Measurements from ENCODE around the gene ACTL6A.
"Not testable (repeated sequence)": the region's sequence is repeated elsewhere in the genome, so short reads cannot be mapped to it uniquely, and the experiment has no call there.

ACTL6A gene

GRCh38 chr3:179562591-179563270, at the start of gene ACTL6A:
ACTL6A (plus strand) TSS chr3:179562926; CDS start chr3:179563093, 167 bp downstream.
- peak; percentile 98 for DNase-seq (ENCODE audit: low spot score)

- DNase-seq (ENCODE audit: low spot score) = no peak
Measured at GRCh38 chr3:179513862-179514261, 48.9 kb upstream of the ACTL6A start.

- DNase-seq (ENCODE audit: low spot score) = not testable (repeated sequence)
Measured at GRCh38 chr3:179516461-179517251, 46.1 kb upstream of the ACTL6A start.

GRCh38 chr3:179526482-179526881, 36.2 kb upstream of the ACTL6A start:
- DNase-seq (ENCODE audit: low spot score) = no peak

GRCh38 chr3:179526989-179527391, 35.7 kb upstream of the ACTL6A start:
- peak; percentile 84 for DNase-seq (ENCODE audit: low spot score)

GRCh38 chr3:179528772-179529171, 34.0 kb upstream of the ACTL6A start:
- DNase-seq (ENCODE audit: low spot score) = no peak

- DNase-seq (ENCODE audit: low spot score) = no peak
Measured at GRCh38 chr3:179531576-179531975, 31.1 kb upstream of the ACTL6A start.

GRCh38 chr3:179533274-179533673, 29.5 kb upstream of the ACTL6A start:
- no peak for DNase-seq (ENCODE audit: low spot score)

GRCh38 chr3:179536256-179536655, 26.5 kb upstream of the ACTL6A start:
- no peak for DNase-seq (ENCODE audit: low spot score)

- no peak for DNase-seq (ENCODE audit: low spot score)
Measured at GRCh38 chr3:179541094-179541493, 21.6 kb upstream of the ACTL6A start.

- DNase-seq (ENCODE audit: low spot score) = no peak
Measured at GRCh38 chr3:179541596-179541995, 21.1 kb upstream of the ACTL6A start.

- DNase-seq (ENCODE audit: low spot score) = no peak
Measured at GRCh38 chr3:179542375-179542774, 20.4 kb upstream of the ACTL6A start.

GRCh38 chr3:179544981-179545645, 17.6 kb upstream of the ACTL6A start:
- no peak for DNase-seq (ENCODE audit: low spot score)

GRCh38 chr3:179546814-179547241, 15.9 kb upstream of the ACTL6A start:
- no peak for DNase-seq (ENCODE audit: low spot score)

GRCh38 chr3:179551349-179552105, 11.2 kb upstream of the ACTL6A start:
- DNase-seq (ENCODE audit: low spot score) = no peak

- DNase-seq (ENCODE audit: low spot score) = peak; percentile 63
Measured at GRCh38 chr3:179558742-179559364, 3.9 kb upstream of the ACTL6A start.

- DNase-seq (ENCODE audit: low spot score) = no peak
Measured at GRCh38 chr3:179560791-179561190, 1.9 kb upstream of the ACTL6A start.

- peak; percentile 82 for DNase-seq (ENCODE audit: low spot score)
Measured at GRCh38 chr3:179563271-179563783, 601 bp downstream of the ACTL6A start.

- DNase-seq (ENCODE audit: low spot score) = no peak
Measured at GRCh38 chr3:179565496-179565895, 2.8 kb downstream of the ACTL6A start.

- no peak for DNase-seq (ENCODE audit: low spot score)
Measured at GRCh38 chr3:179580992-179581391, 18.3 kb downstream of the ACTL6A start.

GRCh38 chr3:179589143-179589542, 26.4 kb downstream of the ACTL6A start:
- no peak for DNase-seq (ENCODE audit: low spot score)
